H7 (cell line): ENCODE measurements around the gene SETD6. TPM values are rescaled to one million over a fixed set of nuclear protein-coding genes. Genes with fewer than 3 reads are reported as not detected.
A peak's percentile ranks its signal among the peaks of the same experiment; 100 is the strongest.

Experiments
- DNase-seq: peaks from one replicate; pipeline ENCODE4 v3.0.0; 2012
- H3K27me3 ChIP-seq: 2 replicates; pipeline ENCODE4 v1.6.0; 2011; ENCODE audit warnings: mild to moderate bottlenecking, low read length; ENCODE audit not compliant: control insufficient read depth, insufficient read depth
- H3K36me3 ChIP-seq: replicated peaks from 2 replicates; pipeline ENCODE4 v1.5.1; 2011; ENCODE audit warnings: low read length; ENCODE audit not compliant: control insufficient read depth, insufficient read depth
- H3K4me3 ChIP-seq: 2 replicates; pipeline ENCODE4 v1.5.1; 2011; ENCODE audit warnings: low read depth, mild to moderate bottlenecking, control low read depth, low read length, moderate library complexity; ENCODE audit not compliant: insufficient read depth
- total RNA-seq: library from RNA; depleted of rRNA; stranded (reverse); fragments of >200 nt; shearing (Covaris generic); gene quantifications from 2 replicates; pipeline ENCODE4 v1.2.3, GENCODE V29; 2014

The SETD6 gene
- total RNA-seq, 1 experiment from 2014 or later: 39.4 TPM

DNA sequence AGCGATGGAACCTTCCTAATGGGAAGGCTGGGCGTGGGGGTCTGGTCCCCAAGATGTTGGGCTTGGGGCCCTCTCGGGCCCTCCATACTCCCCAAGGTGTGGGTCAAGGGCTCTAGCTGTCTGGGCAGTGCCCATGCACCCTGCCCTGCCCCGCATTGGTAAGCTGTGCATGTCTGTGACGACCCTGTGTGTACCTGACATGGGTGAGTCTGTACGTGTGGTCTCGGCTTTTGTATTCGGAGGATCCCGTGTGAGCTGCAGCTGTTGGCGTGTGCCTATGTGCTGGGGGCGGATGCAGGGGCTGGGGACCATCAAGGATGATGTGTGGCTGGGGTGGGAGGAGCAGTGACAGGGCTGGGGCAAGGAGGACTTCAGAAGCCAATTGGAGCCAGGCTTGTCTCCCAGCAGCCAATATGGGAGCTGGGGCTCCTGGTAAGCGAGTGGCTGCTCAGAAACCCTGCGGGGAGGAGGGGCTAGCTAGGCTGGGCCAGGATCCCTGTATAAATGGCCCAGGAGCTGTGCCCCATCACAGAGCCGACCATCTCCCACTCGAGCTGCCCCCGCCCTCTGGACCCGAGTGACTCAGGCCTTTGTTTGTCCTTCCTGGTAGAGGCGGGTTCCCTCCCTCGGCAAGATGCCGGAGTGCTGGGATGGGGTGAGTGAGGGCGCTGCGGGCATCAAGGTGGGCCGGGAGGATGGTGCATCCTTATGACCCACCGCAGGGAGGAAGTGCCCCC is 15.5 kb upstream of the SETD6 start, which contains the start of gene NDRG4:
Gene NDRG4, plus strand, starts transcription at position 529 of the 737 bp plus-strand sequence. Its CDS starts 106 bp downstream, at position 635.
- Histone ChIP-seq H3K27me3 (peaks cover 10% of the 10 kb centered on the region; the same call in 1 of the 2 replicates), H3K4me3 (peak within 1 kb of the TSS; percentile 62), H3K36me3 (no peaks in the 10 kb centered on the region)
- peak; percentile 95 for DNase-seq

- no peaks in the 10 kb centered on the region for H3K36me3 ChIP-seq
- H3K4me3 ChIP-seq: peak overlapping the region; percentile 62
- peaks cover 10% of the 10 kb centered on the region; the same call in 1 of the 2 replicates for H3K27me3 ChIP-seq
- peak; percentile 89 for DNase-seq
These were observed 14.7 kb upstream of the SETD6 start for GRCh38 chr16:58500430-58501241.

DNA sequence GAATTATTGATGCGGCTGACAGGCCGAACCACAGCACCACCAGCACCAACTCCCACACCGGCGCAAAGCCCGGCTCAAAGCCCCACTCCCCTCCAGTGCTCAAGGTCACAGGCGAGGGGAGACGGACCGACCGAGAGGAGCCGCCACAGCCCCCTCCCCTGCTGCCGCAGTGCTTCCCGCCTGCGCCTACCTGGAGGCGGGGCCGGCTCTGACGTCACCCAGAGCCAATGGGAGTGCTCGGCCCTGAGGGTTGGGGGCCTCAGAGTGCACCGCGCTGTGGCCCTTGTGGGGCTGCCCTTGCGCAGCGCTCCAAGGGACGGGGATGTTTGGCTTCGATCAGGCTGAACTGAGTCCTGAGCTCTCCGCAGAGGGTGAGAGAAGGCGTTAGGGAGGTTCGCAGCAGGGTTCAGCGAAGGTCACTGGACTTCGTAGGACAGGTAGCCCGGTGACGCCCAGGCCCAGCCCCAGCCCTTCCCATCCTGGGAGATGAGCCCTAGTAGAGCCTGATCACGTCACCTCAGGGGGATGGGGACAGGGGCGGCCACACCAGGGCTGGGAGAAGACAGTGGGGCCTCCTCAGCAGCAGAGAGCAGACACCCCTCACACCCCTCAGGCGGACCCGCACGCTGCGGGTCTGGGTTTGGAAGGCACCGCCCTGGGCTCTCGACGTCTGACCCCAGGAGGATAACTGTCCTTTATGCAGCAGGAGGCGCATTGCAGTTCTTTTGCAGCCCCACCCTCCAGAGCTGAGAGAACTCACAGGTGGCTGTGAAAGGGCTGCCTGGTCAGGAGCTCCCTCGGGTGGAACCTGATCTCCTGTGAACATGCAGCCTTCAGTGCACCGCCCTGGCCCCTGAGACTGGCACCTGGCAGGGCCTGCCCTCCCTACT is 13.8 kb upstream of the SETD6 start:
- Histone ChIP-seq H3K4me3 (peak overlapping the region; percentile 62), H3K36me3 (no peaks in the 10 kb centered on the region), H3K27me3 (peaks cover 10% of the 10 kb centered on the region; the same call in 1 of the 2 replicates)
- DNase-seq: peak; percentile 98

- no peak overlapping the region for H3K4me3 ChIP-seq
- H3K27me3 ChIP-seq: peaks cover 10% of the 10 kb centered on the region; the same call in 1 of the 2 replicates
- DNase-seq: peak; percentile 43
- no peaks in the 10 kb centered on the region for H3K36me3 ChIP-seq
These were observed 12.9 kb upstream of the SETD6 start for GRCh38 chr16:58502217-58502921.

DNA sequence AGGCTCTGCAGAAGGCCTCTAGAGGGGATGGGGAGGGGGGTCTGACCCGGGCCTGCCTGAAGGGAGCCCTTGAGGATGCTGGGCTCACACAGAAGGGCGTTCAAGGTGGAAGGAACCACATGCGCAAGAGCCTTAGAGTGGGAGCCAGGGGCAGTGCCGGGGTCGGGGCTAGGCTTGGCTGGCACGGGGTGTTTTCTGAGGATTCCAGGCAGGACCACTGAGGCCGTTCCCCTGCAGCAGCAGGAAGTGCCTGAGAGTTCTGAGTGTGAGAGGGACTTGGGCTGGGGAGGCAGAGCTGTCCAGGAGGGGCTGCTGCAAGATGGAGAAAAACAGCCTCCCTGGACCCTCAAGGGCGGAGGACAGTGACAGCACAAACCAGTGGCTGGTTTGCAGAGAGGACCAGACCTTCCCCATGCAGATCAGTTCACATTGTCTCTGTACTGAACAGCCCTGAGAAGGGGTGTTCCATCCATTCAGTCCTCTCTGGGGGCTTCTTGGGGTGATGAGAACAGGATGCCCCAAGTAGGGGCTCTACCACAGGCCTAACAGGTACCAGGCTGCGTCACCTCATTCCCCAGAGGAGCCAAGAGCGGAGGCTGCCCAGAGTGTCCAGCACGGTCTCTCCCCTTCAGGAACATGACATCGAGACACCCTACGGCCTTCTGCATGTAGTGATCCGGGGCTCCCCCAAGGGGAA is 12.0 kb upstream of the SETD6 start:
- H3K4me3 ChIP-seq: no peak overlapping the region
- H3K27me3 ChIP-seq: peaks cover 10% of the 10 kb centered on the region; the same call in 1 of the 2 replicates
- H3K36me3 ChIP-seq: no peaks in the 10 kb centered on the region
- DNase-seq: peak; percentile 35

DNA sequence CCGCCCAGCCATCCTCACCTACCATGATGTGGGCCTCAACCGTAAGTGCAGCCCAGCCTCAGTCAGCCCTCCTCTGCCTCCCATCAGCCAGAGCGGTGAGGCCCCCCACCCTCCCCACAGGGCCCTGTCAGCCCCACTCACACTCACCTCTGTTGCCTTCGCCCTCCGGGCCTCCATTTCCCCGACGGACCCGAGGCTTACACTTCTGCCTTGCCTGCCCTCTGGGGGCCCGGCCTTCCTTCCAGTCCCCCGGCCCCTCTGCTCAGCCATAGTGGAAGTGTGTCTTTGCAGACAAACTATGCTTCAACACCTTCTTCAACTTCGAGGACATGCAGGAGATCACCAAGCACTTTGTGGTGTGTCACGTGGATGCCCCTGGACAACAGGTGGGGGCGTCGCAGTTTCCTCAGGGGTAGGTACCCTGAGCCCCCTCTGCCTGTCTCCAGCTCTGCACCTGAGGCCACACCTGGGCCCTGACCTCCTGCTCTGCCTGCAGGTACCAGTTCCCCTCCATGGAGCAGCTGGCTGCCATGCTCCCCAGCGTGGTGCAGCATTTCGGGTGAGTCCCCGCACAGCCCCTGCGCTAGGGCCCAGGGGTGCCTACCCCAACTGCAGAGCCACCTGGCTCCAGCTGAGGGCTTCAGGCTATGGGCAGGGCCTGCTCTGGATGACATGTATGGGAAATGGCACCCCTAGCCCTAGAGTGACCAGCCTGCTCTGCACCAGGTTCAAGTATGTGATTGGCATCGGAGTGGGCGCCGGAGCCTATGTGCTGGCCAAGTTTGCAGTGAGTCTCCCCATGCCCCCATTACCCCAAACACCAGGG is 11.2 kb upstream of the SETD6 start:
- Histone ChIP-seq H3K4me3 (no peak overlapping the region), H3K36me3 (no peaks in the 10 kb centered on the region), H3K27me3 (peaks cover 10% of the 10 kb centered on the region; the same call in 1 of the 2 replicates)
- peak; percentile 26 for DNase-seq

GRCh38 chr16:58506241-58507194 is 8.8 kb upstream of the SETD6 start:
- H3K27me3 ChIP-seq: no peaks in the 10 kb centered on the region; the same call in none of the 2 replicates
- peak; percentile 48 for DNase-seq
- no peaks in the 10 kb centered on the region; the same call in 1 of the 2 replicates for H3K36me3 ChIP-seq
- no peak overlapping the region for H3K4me3 ChIP-seq

GRCh38 chr16:58507195-58507962 is 7.9 kb upstream of the SETD6 start:
- DNase-seq: no peak
- H3K27me3 ChIP-seq: no peaks in the 10 kb centered on the region; the same call in none of the 2 replicates
- H3K36me3 ChIP-seq: no peaks in the 10 kb centered on the region; the same call in 1 of the 2 replicates
- H3K4me3 ChIP-seq: no peak overlapping the region

GRCh38 chr16:58507963-58508670 is 7.2 kb upstream of the SETD6 start:
- H3K36me3 ChIP-seq: no peaks in the 10 kb centered on the region; the same call in 1 of the 2 replicates
- H3K4me3 ChIP-seq: no peak overlapping the region
- no peaks in the 10 kb centered on the region; the same call in 1 of the 2 replicates for H3K27me3 ChIP-seq
- DNase-seq: no peak

- Histone ChIP-seq H3K36me3 (no peaks in the 10 kb centered on the region; the same call in 1 of the 2 replicates), H3K27me3 (no peaks in the 10 kb centered on the region; the same call in 1 of the 2 replicates), H3K4me3 (no peak overlapping the region)
- DNase-seq: no peak
These were observed 6.6 kb upstream of the SETD6 start for GRCh38 chr16:58508671-58509251.
